Progenitor cell of endocrine pancreas (in vitro differentiated cells): Measurements from ENCODE around the gene KRTAP10-7. TPM values are rescaled to one million over a fixed set of nuclear protein-coding genes. Genes with fewer than 3 reads are reported as not detected.
"Not testable (repeated sequence)": the region's sequence is repeated elsewhere in the genome, so short reads cannot be mapped to it uniquely, and the experiment has no call there.

Source experiments
- DNase-seq: peaks from one replicate; pipeline ENCODE4 v3.0.0; 2021; ENCODE audit warnings: low spot score; ENCODE audit not compliant: unreplicated experiment
- H3K27ac Mint-ChIP-seq: 2 replicates; pipeline ENCODE4 v1.8.0; 2021; ENCODE audit warnings: mild to moderate bottlenecking, moderate library complexity, mixed read lengths
- H3K27me3 Mint-ChIP-seq: 2 replicates; pipeline ENCODE4 v1.8.0; 2021; ENCODE audit warnings: mixed read lengths
- H3K36me3 Mint-ChIP-seq: 2 replicates; pipeline ENCODE4 v1.8.0; 2022; ENCODE audit warnings: mixed read lengths; ENCODE audit not compliant: insufficient read depth
- H3K4me1 Mint-ChIP-seq: 2 replicates; pipeline ENCODE4 v1.8.0; 2021; ENCODE audit warnings: low read depth, mixed read lengths
- H3K4me3 Mint-ChIP-seq: 2 replicates; pipeline ENCODE4 v1.8.0; 2021; ENCODE audit warnings: low read depth, mild to moderate bottlenecking, moderate library complexity, mixed read lengths
- H3K9me3 Mint-ChIP-seq: 2 replicates; pipeline ENCODE4 v1.8.0; 2021; ENCODE audit warnings: low read depth, mixed read lengths
- CTCF ChIP-seq: fragments of 200-600 bp; sonication (generic); IDR thresholded peaks from one replicate; pipeline ENCODE4 v1.5.0; 2021; ENCODE audit warnings: antibody characterized with exemption, mild to moderate bottlenecking; ENCODE audit not compliant: unreplicated experiment
- total RNA-seq: library from RNA; stranded (reverse); gene quantifications from 2 replicates; pipeline ENCODE4 v1.2.1, GENCODE V29; 2021

KRTAP10-7 gene
- total RNA-seq, 1 donor from 2014 or later, result not detected

GRCh38 chr21:44638506-44639330 lies 38.3 kb downstream of the KRTAP10-7 start:
- not testable (repeated sequence) for H3K27ac Mint-ChIP-seq, H3K4me1 Mint-ChIP-seq, H3K4me3 Mint-ChIP-seq, DNase-seq, H3K36me3 Mint-ChIP-seq, H3K27me3 Mint-ChIP-seq
- H3K9me3 Mint-ChIP-seq, result peaks cover 12% of the 10 kb centered on the region

GRCh38 chr21:44639331-44639655 lies 38.9 kb downstream of the KRTAP10-7 start:
- Mint-ChIP-seq H3K4me3 (no peak overlapping the region), H3K9me3 (peaks cover 15% of the 10 kb centered on the region), H3K27me3 (peaks cover 6% of the 10 kb centered on the region), H3K36me3 (no peaks in the 10 kb centered on the region), H3K4me1 (no peaks in the 10 kb centered on the region), H3K27ac (no peak overlapping the region)
- TF ChIP-seq CTCF, result no peak
- no peak for DNase-seq

DNA sequence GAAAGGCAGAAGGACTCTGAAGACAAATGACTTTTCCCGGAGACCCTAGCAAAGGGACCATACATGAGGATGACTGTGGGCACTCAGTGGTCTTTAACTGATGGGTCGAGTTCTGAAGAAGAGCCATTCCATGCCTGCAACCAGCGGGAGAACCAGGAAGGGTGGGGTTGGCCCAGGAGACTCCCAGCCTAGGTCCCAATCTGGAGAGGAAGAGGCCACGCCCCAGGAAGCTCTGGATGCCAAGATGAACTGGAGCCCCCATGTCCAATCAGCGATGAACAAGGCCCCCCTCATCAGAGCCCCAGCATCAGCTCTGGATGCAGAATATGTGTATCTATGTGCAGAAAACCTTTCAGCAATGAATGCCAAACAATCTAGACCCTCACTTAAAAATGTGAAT lies 40.4 kb downstream of the KRTAP10-7 start:
- Mint-ChIP-seq H3K27ac (no peak overlapping the region), H3K36me3 (peaks cover 3% of the 10 kb centered on the region), H3K4me1 (no peaks in the 10 kb centered on the region), H3K27me3 (peaks cover 6% of the 10 kb centered on the region), H3K9me3 (peaks cover 24% of the 10 kb centered on the region), H3K4me3 (no peak overlapping the region)
- no peak for TF ChIP-seq CTCF
- DNase-seq, result no peak

DNA sequence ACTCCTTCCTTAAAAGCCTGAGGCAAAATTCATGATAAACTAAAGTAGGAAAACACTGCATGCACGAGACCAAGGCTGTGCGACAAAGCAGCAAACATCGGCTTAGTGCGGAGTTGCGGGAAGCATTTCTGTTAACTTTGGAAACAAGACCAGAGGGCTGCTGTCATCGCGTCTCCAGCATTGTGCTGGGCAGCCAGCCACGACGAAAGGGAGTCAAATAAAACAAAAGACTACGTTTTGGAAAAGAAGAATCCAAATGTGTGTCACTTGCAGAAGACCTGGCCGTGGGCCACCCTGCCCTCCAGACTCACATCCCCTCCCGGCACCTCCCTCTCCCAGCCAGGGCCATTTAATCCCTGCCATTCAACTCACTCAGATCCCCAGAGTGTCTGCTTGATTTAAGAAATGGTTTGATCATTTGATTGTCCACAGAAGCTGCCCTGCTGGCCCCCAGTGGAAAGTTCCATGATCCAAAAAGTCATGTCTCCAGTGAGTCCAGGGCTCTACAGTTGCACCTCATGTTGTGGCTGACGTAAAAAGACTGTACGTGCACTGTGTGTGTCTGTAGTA lies 43.4 kb downstream of the KRTAP10-7 start:
- Mint-ChIP-seq H3K36me3 (peaks cover 3% of the 10 kb centered on the region), H3K4me1 (no peaks in the 10 kb centered on the region), H3K9me3 (peaks cover 24% of the 10 kb centered on the region), H3K27me3 (peaks cover 12% of the 10 kb centered on the region), H3K27ac (no peak overlapping the region), H3K4me3 (no peak overlapping the region)
- no peak for DNase-seq
- TF ChIP-seq CTCF, result no peak

GRCh38 chr21:44644878-44645277 lies 44.5 kb downstream of the KRTAP10-7 start:
- Mint-ChIP-seq H3K36me3 (peaks cover 3% of the 10 kb centered on the region), H3K9me3 (peaks cover 24% of the 10 kb centered on the region), H3K27ac (no peak overlapping the region), H3K4me3 (no peak overlapping the region), H3K4me1 (no peaks in the 10 kb centered on the region), H3K27me3 (peaks cover 12% of the 10 kb centered on the region)
- no peak for DNase-seq
- no peak for TF ChIP-seq CTCF

DNA sequence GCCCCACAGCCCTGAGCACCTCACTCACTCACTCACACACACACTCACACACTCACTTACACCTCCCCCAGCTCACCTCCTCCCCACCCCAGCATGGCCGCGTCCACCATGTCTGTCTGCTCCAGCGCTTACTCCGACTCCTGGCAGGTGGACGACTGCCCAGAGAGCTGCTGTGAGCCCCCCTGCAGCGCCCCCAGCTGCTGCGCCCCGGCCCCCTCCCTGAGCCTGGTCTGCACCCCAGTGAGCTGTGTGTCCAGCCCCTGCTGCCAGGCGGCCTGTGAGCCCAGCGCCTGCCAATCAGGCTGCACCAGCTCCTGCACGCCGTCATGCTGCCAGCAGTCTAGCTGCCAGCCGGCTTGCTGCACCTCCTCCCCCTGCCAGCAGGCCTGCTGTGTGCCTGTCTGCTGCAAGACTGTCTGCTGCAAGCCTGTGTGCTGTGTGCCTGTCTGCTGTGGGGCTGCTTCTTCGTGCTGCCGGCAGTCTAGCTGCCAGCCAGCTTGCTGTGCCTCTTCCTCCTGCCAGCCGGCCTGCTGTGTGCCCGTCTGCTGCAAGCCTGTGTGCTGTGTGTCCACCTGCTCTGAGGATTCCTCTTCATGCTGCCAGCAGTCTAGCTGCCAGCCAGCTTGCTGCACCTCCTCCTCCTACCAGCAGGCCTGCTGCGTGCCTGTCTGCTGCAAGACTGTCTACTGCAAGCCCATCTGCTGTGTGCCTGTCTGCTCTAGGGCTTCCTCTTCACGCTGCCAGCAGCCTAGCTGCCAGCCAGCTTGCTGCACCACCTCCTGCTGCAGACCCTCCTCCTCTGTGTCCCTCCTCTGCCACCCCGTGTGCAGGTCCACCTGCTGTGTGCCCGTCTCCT lies 46.2 kb downstream of the KRTAP10-7 start, which contains the start of gene KRTAP10-11:
Gene KRTAP10-11 (plus strand): TSS at position 49 of the 856 bp plus-strand sequence. CDS start 45 bp downstream, at position 94.
- not testable (repeated sequence) for H3K36me3 Mint-ChIP-seq, H3K4me1 Mint-ChIP-seq, H3K4me3 Mint-ChIP-seq, DNase-seq, H3K27me3 Mint-ChIP-seq
- Mint-ChIP-seq H3K27ac (peak within 1 kb of the TSS; percentile 7), H3K9me3 (peaks cover 20% of the 10 kb centered on the region)
